ENCODE results near the gene C1R.

Gene C1R

GRCh38 chr12:7092229-7092985 lies at the start of gene C1R:
Gene C1R, minus strand, starts transcription at chr12:7092445. Its CDS starts 57 bp downstream, at chr12:7092388.
- DNase-seq (ENCODE audit: low spot score): peak; percentile 46

GRCh38 chr12:7141351-7142005 lies 49.2 kb upstream of the C1R start:
- DNase-seq (ENCODE audit: low spot score): no peak

GRCh38 chr12:7139200-7139599 lies 47.0 kb upstream of the C1R start:
- no peak for DNase-seq (ENCODE audit: low spot score)

GRCh38 chr12:7137908-7138307 lies 45.7 kb upstream of the C1R start:
- DNase-seq (ENCODE audit: low spot score): no peak

GRCh38 chr12:7136676-7137075 lies 44.4 kb upstream of the C1R start:
- DNase-seq (ENCODE audit: low spot score): no peak

GRCh38 chr12:7136071-7136470 lies 43.8 kb upstream of the C1R start:
- no peak for DNase-seq (ENCODE audit: low spot score)

- DNase-seq (ENCODE audit: low spot score): no peak
These were observed 42.3 kb upstream of the C1R start for GRCh38 chr12:7134396-7135166.

- DNase-seq (ENCODE audit: low spot score): no peak
These were observed 39.2 kb upstream of the C1R start for GRCh38 chr12:7131502-7131866.

GRCh38 chr12:7130701-7131501 lies 38.7 kb upstream of the C1R start:
- peak; percentile 74 for DNase-seq (ENCODE audit: low spot score)

- DNase-seq (ENCODE audit: low spot score): peak; percentile 99
These were observed 37.8 kb upstream of the C1R start, which contains the start of gene CLSTN3 for GRCh38 chr12:7129872-7130691. Gene CLSTN3, plus strand, starts transcription at chr12:7130371. Its CDS starts 278 bp downstream, at chr12:7130649.

GRCh38 chr12:7129287-7129871 lies 37.1 kb upstream of the C1R start:
- DNase-seq (ENCODE audit: low spot score): no peak

- no peak for DNase-seq (ENCODE audit: low spot score)
These were observed 36.5 kb upstream of the C1R start, which contains the start of gene RBP5 for GRCh38 chr12:7128681-7129286. Gene RBP5, minus strand, starts transcription at chr12:7128889. Its CDS starts 114 bp downstream, at chr12:7128775.

GRCh38 chr12:7127916-7128626 lies 35.8 kb upstream of the C1R start:
- no peak for DNase-seq (ENCODE audit: low spot score)

- no peak for DNase-seq (ENCODE audit: low spot score)
These were observed 33.5 kb upstream of the C1R start for GRCh38 chr12:7125632-7126227.

- peak; percentile 70 for DNase-seq (ENCODE audit: low spot score)
These were observed 31.7 kb upstream of the C1R start for GRCh38 chr12:7123806-7124522.

GRCh38 chr12:7122811-7123769 lies 30.8 kb upstream of the C1R start:
- DNase-seq (ENCODE audit: low spot score): no peak

- no peak for DNase-seq (ENCODE audit: low spot score)
These were observed 29.1 kb upstream of the C1R start for GRCh38 chr12:7121324-7121723.

Measured in HuH-7.5 (cell line).